Suprapubic skin (tissue), 4 donors: ENCODE results near the gene ZNF384. TPM values are rescaled to one million over a fixed set of nuclear protein-coding genes. Genes with fewer than 3 reads are reported as not detected.

Experiments
- DNase-seq, 2 donors: peaks; one replicate each; pipeline ENCODE4 v3.0.0-alpha.2; 2019; ENCODE audit warnings: low spot score in 2 of 2
- H3K27ac ChIP-seq: fragments of 200-600 bp; sonication (generic); one replicate; pipeline ENCODE4 v1.5.1; 2019
- H3K27me3 ChIP-seq: fragments of 200-600 bp; sonication (generic); one replicate; pipeline ENCODE4 v1.5.1; 2019
- H3K36me3 ChIP-seq: fragments of 200-600 bp; sonication (generic); one replicate; pipeline ENCODE4 v1.5.1; 2019
- H3K4me1 ChIP-seq: fragments of 200-600 bp; sonication (generic); one replicate; pipeline ENCODE4 v1.5.1; 2019
- H3K4me3 ChIP-seq: fragments of 200-600 bp; sonication (generic); one replicate; pipeline ENCODE4 v1.5.1; 2019; ENCODE audit warnings: mild to moderate bottlenecking
- H3K9me3 ChIP-seq: fragments of 200-600 bp; sonication (generic); one replicate; pipeline ENCODE4 v1.5.1; 2019
- EP300 ChIP-seq: sonication (generic); formaldehyde crosslinking; IDR thresholded peaks from one replicate; pipeline ENCODE4 v1.6.1; 2017; ENCODE audit warnings: antibody characterized with exemption
- POLR2A ChIP-seq, 2 donors: fragments of 450-650 bp; IDR thresholded peaks; one replicate each; pipeline ENCODE4 v1.6.1; 2017; ENCODE audit warnings: antibody characterized with exemption in 2 of 2, mild to moderate bottlenecking in 2 of 2, moderate library complexity in 2 of 2
- POLR2AphosphoS5 ChIP-seq, 3 donors: sonication (generic); formaldehyde crosslinking; IDR thresholded peaks; one replicate each; pipeline ENCODE4 v1.6.1; 2017; ENCODE audit warnings: antibody characterized with exemption in 3 of 3
- WGBS: methylation state at CpG from one replicate; pipeline ENCODE4 v1.1.5; 2018; 5-methylcytosine and 5-hydroxymethylcytosine counted together
- total RNA-seq, 4 donors: library from RNA; depleted of rRNA; stranded (reverse); fragments of >200 nt; gene quantifications; one replicate each; pipeline ENCODE4 v1.1.0, GENCODE V29; 2016
- TF ChIP-seq, protein P1 (sequence below), 2 donors: fragments of 200-600 bp in 1 of 2; fragments of 450-650 bp in 1 of 2; sonication (generic) in 1 of 2; IDR thresholded peaks; one replicate each; pipeline ENCODE4 v1.5.1; 2016 to 2019; ENCODE audit warnings: antibody characterized with exemption in 2 of 2, mild to moderate bottlenecking in 1 of 2, moderate library complexity in 1 of 2

Gene ZNF384
- total RNA-seq, 4 donors from 2014 or later = 34.5 to 72.0 (median 42.2) TPM

GRCh38 chr12:6653987-6654386 lies 35.2 kb downstream of the ZNF384 start:
- DNase-seq = no peak
- H3K4me1 ChIP-seq = no peaks in the 10 kb centered on the region
- H3K36me3 ChIP-seq = peaks cover 87% of the 10 kb centered on the region
- no peaks in the 10 kb centered on the region for H3K9me3 ChIP-seq
- WGBS = 93% methylated on average over 5 of the region's 5 CpGs
- TF ChIP-seq EP300 = no peak
- TF ChIP-seq POLR2A (IDR thresholded peaks at IDR 0.05) = no peak
- TF ChIP-seq, protein P1, sequence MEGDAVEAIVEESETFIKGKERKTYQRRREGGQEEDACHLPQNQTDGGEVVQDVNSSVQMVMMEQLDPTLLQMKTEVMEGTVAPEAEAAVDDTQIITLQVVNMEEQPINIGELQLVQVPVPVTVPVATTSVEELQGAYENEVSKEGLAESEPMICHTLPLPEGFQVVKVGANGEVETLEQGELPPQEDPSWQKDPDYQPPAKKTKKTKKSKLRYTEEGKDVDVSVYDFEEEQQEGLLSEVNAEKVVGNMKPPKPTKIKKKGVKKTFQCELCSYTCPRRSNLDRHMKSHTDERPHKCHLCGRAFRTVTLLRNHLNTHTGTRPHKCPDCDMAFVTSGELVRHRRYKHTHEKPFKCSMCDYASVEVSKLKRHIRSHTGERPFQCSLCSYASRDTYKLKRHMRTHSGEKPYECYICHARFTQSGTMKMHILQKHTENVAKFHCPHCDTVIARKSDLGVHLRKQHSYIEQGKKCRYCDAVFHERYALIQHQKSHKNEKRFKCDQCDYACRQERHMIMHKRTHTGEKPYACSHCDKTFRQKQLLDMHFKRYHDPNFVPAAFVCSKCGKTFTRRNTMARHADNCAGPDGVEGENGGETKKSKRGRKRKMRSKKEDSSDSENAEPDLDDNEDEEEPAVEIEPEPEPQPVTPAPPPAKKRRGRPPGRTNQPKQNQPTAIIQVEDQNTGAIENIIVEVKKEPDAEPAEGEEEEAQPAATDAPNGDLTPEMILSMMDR (IDR thresholded peaks at IDR 0.05) = no peak
- no peak for TF ChIP-seq POLR2AphosphoS5 (IDR thresholded peaks at IDR 0.05)
- no peak overlapping the region for H3K27ac ChIP-seq
- H3K4me3 ChIP-seq = no peak overlapping the region
- no peaks in the 10 kb centered on the region for H3K27me3 ChIP-seq

DNA sequence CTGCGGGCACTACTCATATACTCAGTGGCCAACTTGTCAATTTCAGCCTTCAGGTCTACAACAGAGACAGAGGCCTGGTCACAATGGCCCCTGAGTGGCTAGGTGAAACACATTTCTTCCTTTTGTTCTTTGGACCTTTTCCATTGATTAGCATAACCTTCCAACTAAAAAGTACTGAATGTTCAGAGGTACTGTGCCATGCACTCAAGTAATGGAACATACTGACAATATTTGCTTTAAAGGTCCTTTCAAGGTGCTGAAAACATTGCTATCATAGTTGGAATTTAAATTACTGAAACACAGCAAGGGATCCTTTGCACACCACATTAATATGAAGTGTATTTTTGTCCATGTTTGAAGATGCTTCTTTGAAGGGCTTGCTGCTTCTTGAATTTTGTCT lies 35.8 kb downstream of the ZNF384 start:
- H3K4me3 ChIP-seq = no peak overlapping the region
- WGBS = 100% methylated on average over 1 of the region's 1 CpG
- no peaks in the 10 kb centered on the region for H3K27me3 ChIP-seq
- H3K36me3 ChIP-seq = peaks cover 91% of the 10 kb centered on the region
- DNase-seq = no peak
- H3K27ac ChIP-seq = no peak overlapping the region
- no peaks in the 10 kb centered on the region for H3K9me3 ChIP-seq
- TF ChIP-seq, protein P1 (IDR thresholded peaks at IDR 0.05) = no peak
- TF ChIP-seq POLR2AphosphoS5 (IDR thresholded peaks at IDR 0.05) = no peak
- H3K4me1 ChIP-seq = no peaks in the 10 kb centered on the region

GRCh38 chr12:6652391-6652790 lies 36.8 kb downstream of the ZNF384 start:
- 82% methylated on average over 12 of the region's 12 CpGs for whole genome bisulfite sequencing
- no peak overlapping the region for H3K4me3 ChIP-seq
- TF ChIP-seq POLR2AphosphoS5 (IDR thresholded peaks at IDR 0.05) = no peak
- TF ChIP-seq POLR2A (IDR thresholded peaks at IDR 0.05) = no peak
- TF ChIP-seq, protein P1 (IDR thresholded peaks at IDR 0.05) = no peak
- no peak for TF ChIP-seq EP300
- no peaks in the 10 kb centered on the region for H3K9me3 ChIP-seq
- no peak overlapping the region for H3K27ac ChIP-seq
- H3K27me3 ChIP-seq = no peaks in the 10 kb centered on the region
- H3K4me1 ChIP-seq = peaks cover 1% of the 10 kb centered on the region
- DNase-seq = no peak
- H3K36me3 ChIP-seq = peaks cover 85% of the 10 kb centered on the region

GRCh38 chr12:6650832-6651231 lies 38.3 kb downstream of the ZNF384 start:
- Histone ChIP-seq H3K27me3 (no peaks in the 10 kb centered on the region), H3K9me3 (no peaks in the 10 kb centered on the region), H3K4me3 (no peak overlapping the region), H3K4me1 (peaks cover 14% of the 10 kb centered on the region), H3K36me3 (peaks cover 70% of the 10 kb centered on the region), H3K27ac (no peak overlapping the region)
- WGBS = 85% methylated on average over 6 of the region's 8 CpGs
- TF ChIP-seq POLR2A (IDR thresholded peaks at IDR 0.05) = no peak
- no peak for TF ChIP-seq POLR2AphosphoS5 (IDR thresholded peaks at IDR 0.05)
- TF ChIP-seq EP300 = no peak
- TF ChIP-seq, protein P1 (IDR thresholded peaks at IDR 0.05) = no peak
- no peak for DNase-seq

GRCh38 chr12:6647083-6647604 lies 42.0 kb downstream of the ZNF384 start, which contains the start of gene ACRBP:
TSS of gene ACRBP (minus strand) at chr12:6647432. CDS start at chr12:6647366, 66 bp downstream.
- no peak within 1 kb of the TSS for H3K27ac ChIP-seq
- H3K9me3 ChIP-seq = no peaks in the 10 kb centered on the region
- H3K27me3 ChIP-seq = no peaks in the 10 kb centered on the region
- peak within 1 kb of the TSS; percentile 47 for H3K4me3 ChIP-seq
- TF ChIP-seq, protein P1 (IDR thresholded peaks at IDR 0.05) = no peak
- no peak for TF ChIP-seq EP300
- TF ChIP-seq POLR2AphosphoS5 (IDR thresholded peaks at IDR 0.05) = no peak
- TF ChIP-seq POLR2A (IDR thresholded peaks at IDR 0.05) = peak in 1 of 2 donors; percentile 23
- H3K36me3 ChIP-seq = peaks cover 36% of the 10 kb centered on the region
- peak in 1 of 2 donors; percentile 85 for DNase-seq
- H3K4me1 ChIP-seq = peaks cover 14% of the 10 kb centered on the region
- 12% methylated on average over 19 of the region's 38 CpGs for WGBS
